Peyer's patch (tissue), 4 donors: ENCODE results near the gene FER.

ENCODE experiments used
- POLR2A ChIP-seq, 2 donors: fragments of 450-650 bp; IDR thresholded peaks; one replicate each; pipeline ENCODE4 v1.5.1; 2017; ENCODE audit warnings: antibody characterized with exemption in 2 of 2, mild to moderate bottlenecking in 2 of 2, moderate library complexity in 2 of 2
- TF ChIP-seq, protein P1 (sequence below), 6 experiments: fragments of 450-650 bp in 4 of 6; fragments of 200-600 bp in 2 of 6; sonication (generic) in 1 of 6; IDR thresholded peaks; one replicate each; pipeline ENCODE4 v1.5.1; 2017 to 2019; ENCODE audit warnings: antibody characterized with exemption in 6 of 6, mild to moderate bottlenecking in 3 of 6, moderate library complexity in 1 of 6

DNA sequence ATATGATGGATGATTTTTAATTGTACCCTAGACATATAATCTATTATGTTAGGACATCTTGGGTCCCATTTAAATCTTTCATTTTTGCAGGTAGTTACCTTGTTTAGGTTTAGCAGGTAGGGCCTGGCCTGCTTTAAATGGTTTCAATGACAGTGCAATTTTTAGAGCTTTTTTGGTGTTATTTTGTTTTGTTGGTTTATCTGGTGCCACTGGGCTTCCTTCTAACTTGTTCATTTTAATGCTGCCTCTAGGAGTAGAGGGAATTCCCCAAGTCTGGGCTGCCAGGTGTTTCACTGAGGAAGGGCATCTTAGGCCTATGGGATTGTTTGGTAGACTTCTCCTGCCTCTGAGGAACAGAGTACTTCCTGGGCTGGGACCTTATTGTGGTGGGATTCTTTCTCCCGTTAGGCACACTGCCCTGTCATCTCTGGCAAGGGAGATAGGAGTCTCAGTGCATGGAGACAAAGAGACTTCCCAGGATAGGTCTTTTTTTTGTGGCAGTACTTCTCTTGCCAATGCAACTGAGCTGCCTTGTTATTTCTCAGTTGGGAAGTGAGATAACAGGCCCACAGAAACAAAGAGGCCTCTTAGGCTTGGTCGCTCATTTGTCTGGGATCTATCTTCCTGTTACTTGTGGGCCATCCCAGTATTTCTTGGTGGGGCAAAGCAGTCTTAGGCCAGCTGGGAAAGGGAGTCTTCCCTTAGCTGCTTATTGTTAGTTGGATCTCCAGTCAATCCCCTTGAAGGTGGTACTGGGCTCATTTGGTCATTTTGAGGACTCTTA is 282.9 kb downstream of the FER start:
- TF ChIP-seq POLR2A (IDR thresholded peaks at IDR 0.05): no peak
- TF ChIP-seq, protein P1, sequence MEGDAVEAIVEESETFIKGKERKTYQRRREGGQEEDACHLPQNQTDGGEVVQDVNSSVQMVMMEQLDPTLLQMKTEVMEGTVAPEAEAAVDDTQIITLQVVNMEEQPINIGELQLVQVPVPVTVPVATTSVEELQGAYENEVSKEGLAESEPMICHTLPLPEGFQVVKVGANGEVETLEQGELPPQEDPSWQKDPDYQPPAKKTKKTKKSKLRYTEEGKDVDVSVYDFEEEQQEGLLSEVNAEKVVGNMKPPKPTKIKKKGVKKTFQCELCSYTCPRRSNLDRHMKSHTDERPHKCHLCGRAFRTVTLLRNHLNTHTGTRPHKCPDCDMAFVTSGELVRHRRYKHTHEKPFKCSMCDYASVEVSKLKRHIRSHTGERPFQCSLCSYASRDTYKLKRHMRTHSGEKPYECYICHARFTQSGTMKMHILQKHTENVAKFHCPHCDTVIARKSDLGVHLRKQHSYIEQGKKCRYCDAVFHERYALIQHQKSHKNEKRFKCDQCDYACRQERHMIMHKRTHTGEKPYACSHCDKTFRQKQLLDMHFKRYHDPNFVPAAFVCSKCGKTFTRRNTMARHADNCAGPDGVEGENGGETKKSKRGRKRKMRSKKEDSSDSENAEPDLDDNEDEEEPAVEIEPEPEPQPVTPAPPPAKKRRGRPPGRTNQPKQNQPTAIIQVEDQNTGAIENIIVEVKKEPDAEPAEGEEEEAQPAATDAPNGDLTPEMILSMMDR (IDR thresholded peaks at IDR 0.05): no peak
